ENCODE data around the gene FAM131C.

DNA sequence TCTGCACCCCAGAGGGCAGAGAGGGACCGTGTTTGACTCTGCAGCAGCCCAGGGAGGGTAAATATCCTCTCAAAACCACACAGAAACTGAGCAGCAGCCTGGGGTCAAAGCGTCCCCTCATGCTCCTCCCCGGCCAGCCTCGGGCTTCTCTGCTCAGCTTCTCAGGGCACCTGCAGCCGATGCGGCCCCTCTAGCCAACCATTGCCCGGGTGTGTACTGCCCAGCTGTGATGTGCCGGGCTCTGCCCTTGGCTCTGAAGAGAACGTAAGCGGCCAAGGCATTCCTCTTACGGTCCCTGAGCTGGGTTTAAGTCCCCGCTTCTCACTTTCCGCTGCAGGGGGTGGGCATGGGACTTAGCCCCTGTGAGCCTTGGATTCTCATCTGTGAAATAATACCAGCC lies 5.5 kb downstream of the FAM131C start:
- TF ChIP-seq POLR2A (IDR thresholded peaks at IDR 0.05): no peak
- TF ChIP-seq, protein P1, sequence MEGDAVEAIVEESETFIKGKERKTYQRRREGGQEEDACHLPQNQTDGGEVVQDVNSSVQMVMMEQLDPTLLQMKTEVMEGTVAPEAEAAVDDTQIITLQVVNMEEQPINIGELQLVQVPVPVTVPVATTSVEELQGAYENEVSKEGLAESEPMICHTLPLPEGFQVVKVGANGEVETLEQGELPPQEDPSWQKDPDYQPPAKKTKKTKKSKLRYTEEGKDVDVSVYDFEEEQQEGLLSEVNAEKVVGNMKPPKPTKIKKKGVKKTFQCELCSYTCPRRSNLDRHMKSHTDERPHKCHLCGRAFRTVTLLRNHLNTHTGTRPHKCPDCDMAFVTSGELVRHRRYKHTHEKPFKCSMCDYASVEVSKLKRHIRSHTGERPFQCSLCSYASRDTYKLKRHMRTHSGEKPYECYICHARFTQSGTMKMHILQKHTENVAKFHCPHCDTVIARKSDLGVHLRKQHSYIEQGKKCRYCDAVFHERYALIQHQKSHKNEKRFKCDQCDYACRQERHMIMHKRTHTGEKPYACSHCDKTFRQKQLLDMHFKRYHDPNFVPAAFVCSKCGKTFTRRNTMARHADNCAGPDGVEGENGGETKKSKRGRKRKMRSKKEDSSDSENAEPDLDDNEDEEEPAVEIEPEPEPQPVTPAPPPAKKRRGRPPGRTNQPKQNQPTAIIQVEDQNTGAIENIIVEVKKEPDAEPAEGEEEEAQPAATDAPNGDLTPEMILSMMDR (IDR thresholded peaks at IDR 0.05): no peak

Data from stomach (tissue), 4 donors.